ENCODE data around the gene PRKAR1A.
"Not testable (repeated sequence)": the region's sequence is repeated elsewhere in the genome, so short reads cannot be mapped to it uniquely, and the experiment has no call there.

Gene PRKAR1A

GRCh38 chr17:68491381-68492231 lies 20.6 kb upstream of the PRKAR1A start:
- WGBS, 2 experiments: 90 to 92% methylated on average over 12 of the region's 12 CpGs
- Histone ChIP-seq H3K27ac (ENCODE audit: insufficient read depth, low read depth, low read length, poor library complexity, severe bottlenecking) (no peak overlapping the region), H3K4me1 (ENCODE audit: control insufficient read depth, insufficient read depth, low read length) (no peaks in the 10 kb centered on the region)

DNA sequence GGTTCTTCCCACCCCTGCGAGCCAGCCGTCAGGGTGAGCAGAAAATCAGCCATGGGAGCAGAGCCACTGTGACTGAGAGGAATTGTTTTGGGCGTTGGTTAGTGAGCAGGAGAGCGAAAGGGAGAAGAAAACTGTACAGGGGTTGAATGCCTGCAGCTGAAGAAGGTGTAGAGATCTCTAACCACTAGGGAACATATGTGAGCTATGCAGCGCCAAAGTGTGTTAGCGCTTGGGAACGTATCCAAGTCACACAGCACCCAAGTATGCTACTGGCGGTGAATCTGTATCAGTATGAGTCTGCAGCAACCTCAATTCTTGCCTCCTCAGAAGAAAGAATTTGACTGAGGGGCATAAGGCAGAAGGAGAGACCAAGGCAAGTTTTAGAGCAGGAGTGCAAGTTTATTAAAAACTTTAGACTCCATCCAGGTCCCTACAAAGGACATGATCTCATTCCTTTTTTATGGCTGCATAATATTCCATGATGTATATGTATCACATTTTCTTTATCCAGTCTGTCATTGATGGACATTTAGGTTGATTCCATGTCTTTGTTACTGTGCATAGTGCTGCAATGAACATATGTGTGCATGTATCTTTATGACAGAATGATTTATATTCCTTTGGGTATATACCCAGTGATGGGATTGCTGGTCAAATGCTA lies 19.7 kb upstream of the PRKAR1A start:
- not testable (repeated sequence) for H3K4me1 ChIP-seq (ENCODE audit: control insufficient read depth, insufficient read depth, low read length); H3K36me3 ChIP-seq (ENCODE audit: control insufficient read depth, insufficient read depth, low read length); H3K9me3 ChIP-seq (ENCODE audit: control insufficient read depth, low read length); H3K27me3 ChIP-seq (ENCODE audit: control insufficient read depth, insufficient read depth, low read length, poor library complexity, severe bottlenecking); H3K27ac ChIP-seq (ENCODE audit: insufficient read depth, low read depth, low read length, poor library complexity, severe bottlenecking); H3K4me3 ChIP-seq (ENCODE audit: insufficient read depth, low read depth, low read length)
- WGBS, 2 experiments: 95% methylated on average over 8 of the region's 8 CpGs

More at GRCh38 chr17:68491381-68492231, 20.6 kb upstream of the PRKAR1A start:
- no peaks in the 10 kb centered on the region for H3K27me3 ChIP-seq (ENCODE audit: control insufficient read depth, insufficient read depth, low read length, poor library complexity, severe bottlenecking)
- no peaks in the 10 kb centered on the region for H3K36me3 ChIP-seq (ENCODE audit: control insufficient read depth, insufficient read depth, low read length)
- no peaks in the 10 kb centered on the region for H3K9me3 ChIP-seq (ENCODE audit: control insufficient read depth, low read length)
- H3K4me3 ChIP-seq (ENCODE audit: insufficient read depth, low read depth, low read length): no peak overlapping the region

DNA sequence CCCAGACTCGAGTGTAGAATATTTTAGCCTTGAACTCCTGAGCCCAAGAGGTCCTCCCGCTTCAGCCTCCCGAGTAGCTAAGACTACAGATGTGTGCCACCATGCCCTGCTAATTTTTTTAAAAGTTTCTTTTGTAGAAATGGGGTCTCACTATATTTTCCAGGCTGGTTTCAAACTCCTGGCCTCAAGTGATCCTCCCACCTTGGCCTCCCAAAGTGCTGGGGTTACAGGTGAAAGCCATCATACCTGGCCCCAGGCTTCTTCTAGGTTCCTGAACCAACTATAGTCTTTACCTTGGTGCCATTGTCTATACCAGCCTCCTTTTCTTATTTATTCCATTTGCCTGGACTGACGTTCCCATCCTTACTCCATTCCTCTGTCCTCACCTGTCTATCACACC lies 17.1 kb upstream of the PRKAR1A start:
- H3K4me1 ChIP-seq (ENCODE audit: control insufficient read depth, insufficient read depth, low read length): no peaks in the 10 kb centered on the region
- 88% methylated on average over 4 of the region's 4 CpGs for whole genome bisulfite sequencing, 2 experiments
- H3K4me3 ChIP-seq (ENCODE audit: insufficient read depth, low read depth, low read length): no peak overlapping the region

GRCh38 chr17:68497885-68498319 lies 14.3 kb upstream of the PRKAR1A start:
- no peak overlapping the region for H3K27ac ChIP-seq (ENCODE audit: insufficient read depth, low read depth, low read length, poor library complexity, severe bottlenecking)
- H3K27me3 ChIP-seq (ENCODE audit: control insufficient read depth, insufficient read depth, low read length, poor library complexity, severe bottlenecking): no peaks in the 10 kb centered on the region
- no peak overlapping the region for H3K4me3 ChIP-seq (ENCODE audit: insufficient read depth, low read depth, low read length)
- no peaks in the 10 kb centered on the region for H3K36me3 ChIP-seq (ENCODE audit: control insufficient read depth, insufficient read depth, low read length)
- H3K9me3 ChIP-seq (ENCODE audit: control insufficient read depth, low read length): no peaks in the 10 kb centered on the region
- no peaks in the 10 kb centered on the region for H3K4me1 ChIP-seq (ENCODE audit: control insufficient read depth, insufficient read depth, low read length)
- WGBS, 2 experiments: 65 to 74% methylated on average over 3 of the region's 3 CpGs

More for the DNA sequence above, 17.1 kb upstream of the PRKAR1A start:
- no peak overlapping the region for H3K27ac ChIP-seq (ENCODE audit: insufficient read depth, low read depth, low read length, poor library complexity, severe bottlenecking)
- H3K9me3 ChIP-seq (ENCODE audit: control insufficient read depth, low read length): no peaks in the 10 kb centered on the region
- H3K27me3 ChIP-seq (ENCODE audit: control insufficient read depth, insufficient read depth, low read length, poor library complexity, severe bottlenecking): no peaks in the 10 kb centered on the region
- no peaks in the 10 kb centered on the region for H3K36me3 ChIP-seq (ENCODE audit: control insufficient read depth, insufficient read depth, low read length)

GRCh38 chr17:68498479-68499326 lies 13.5 kb upstream of the PRKAR1A start:
- 95 to 96% methylated on average over 7 of the region's 7 CpGs for WGBS, 2 experiments
- Histone ChIP-seq H3K27me3 (ENCODE audit: control insufficient read depth, insufficient read depth, low read length, poor library complexity, severe bottlenecking) (no peaks in the 10 kb centered on the region), H3K4me3 (ENCODE audit: insufficient read depth, low read depth, low read length) (no peak overlapping the region), H3K9me3 (ENCODE audit: control insufficient read depth, low read length) (no peaks in the 10 kb centered on the region), H3K27ac (ENCODE audit: insufficient read depth, low read depth, low read length, poor library complexity, severe bottlenecking) (no peak overlapping the region), H3K4me1 (ENCODE audit: control insufficient read depth, insufficient read depth, low read length) (no peaks in the 10 kb centered on the region), H3K36me3 (ENCODE audit: control insufficient read depth, insufficient read depth, low read length) (no peaks in the 10 kb centered on the region)

DNA sequence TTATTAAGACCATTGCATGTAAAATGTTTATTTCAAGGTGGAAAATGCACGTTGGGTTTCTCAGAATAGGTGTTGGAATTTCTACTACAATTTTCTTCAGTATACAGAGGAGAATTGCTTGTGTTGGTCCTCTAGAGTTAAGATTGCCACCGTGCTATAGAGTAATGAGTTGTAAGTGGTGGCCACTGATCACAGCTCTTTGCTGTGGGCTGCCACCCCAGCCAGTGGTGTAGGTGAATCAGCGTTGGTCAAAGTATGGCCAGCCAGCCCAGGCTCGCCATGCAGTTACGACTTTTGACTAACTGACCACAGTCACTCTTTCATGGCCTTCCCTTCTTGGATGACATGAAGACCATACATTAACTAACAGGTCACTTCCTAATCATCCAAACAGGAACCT lies 12.6 kb upstream of the PRKAR1A start:
- Histone ChIP-seq H3K4me3 (ENCODE audit: insufficient read depth, low read depth, low read length) (no peak overlapping the region), H3K4me1 (ENCODE audit: control insufficient read depth, insufficient read depth, low read length) (no peaks in the 10 kb centered on the region), H3K9me3 (ENCODE audit: control insufficient read depth, low read length) (no peaks in the 10 kb centered on the region), H3K36me3 (ENCODE audit: control insufficient read depth, insufficient read depth, low read length) (no peaks in the 10 kb centered on the region), H3K27ac (ENCODE audit: insufficient read depth, low read depth, low read length, poor library complexity, severe bottlenecking) (no peak overlapping the region), H3K27me3 (ENCODE audit: control insufficient read depth, insufficient read depth, low read length, poor library complexity, severe bottlenecking) (no peaks in the 10 kb centered on the region)
- WGBS, 2 experiments: 89 to 95% methylated on average over 5 of the region's 5 CpGs

- no peaks in the 10 kb centered on the region for H3K36me3 ChIP-seq (ENCODE audit: control insufficient read depth, insufficient read depth, low read length)
- 85 to 88% methylated on average over 3 of the region's 3 CpGs for WGBS, 2 experiments
- no peak overlapping the region for H3K4me3 ChIP-seq (ENCODE audit: insufficient read depth, low read depth, low read length)
- H3K4me1 ChIP-seq (ENCODE audit: control insufficient read depth, insufficient read depth, low read length): no peaks in the 10 kb centered on the region
- no peaks in the 10 kb centered on the region for H3K9me3 ChIP-seq (ENCODE audit: control insufficient read depth, low read length)
- no peak overlapping the region for H3K27ac ChIP-seq (ENCODE audit: insufficient read depth, low read depth, low read length, poor library complexity, severe bottlenecking)
- H3K27me3 ChIP-seq (ENCODE audit: control insufficient read depth, insufficient read depth, low read length, poor library complexity, severe bottlenecking): no peaks in the 10 kb centered on the region
Observed at GRCh38 chr17:68501074-68501473, 11.2 kb upstream of the PRKAR1A start.

GRCh38 chr17:68505951-68506350 lies 6.3 kb upstream of the PRKAR1A start:
- no peaks in the 10 kb centered on the region for H3K36me3 ChIP-seq (ENCODE audit: control insufficient read depth, insufficient read depth, low read length)
- WGBS, 2 experiments: 94 to 96% methylated on average over 1 of the region's 1 CpG
- H3K4me1 ChIP-seq (ENCODE audit: control insufficient read depth, insufficient read depth, low read length): peaks cover 1% of the 10 kb centered on the region
- H3K9me3 ChIP-seq (ENCODE audit: control insufficient read depth, low read length): no peaks in the 10 kb centered on the region
- H3K27me3 ChIP-seq (ENCODE audit: control insufficient read depth, insufficient read depth, low read length, poor library complexity, severe bottlenecking): no peaks in the 10 kb centered on the region
- H3K4me3 ChIP-seq (ENCODE audit: insufficient read depth, low read depth, low read length): no peak overlapping the region
- H3K27ac ChIP-seq (ENCODE audit: insufficient read depth, low read depth, low read length, poor library complexity, severe bottlenecking): no peak overlapping the region

DNA sequence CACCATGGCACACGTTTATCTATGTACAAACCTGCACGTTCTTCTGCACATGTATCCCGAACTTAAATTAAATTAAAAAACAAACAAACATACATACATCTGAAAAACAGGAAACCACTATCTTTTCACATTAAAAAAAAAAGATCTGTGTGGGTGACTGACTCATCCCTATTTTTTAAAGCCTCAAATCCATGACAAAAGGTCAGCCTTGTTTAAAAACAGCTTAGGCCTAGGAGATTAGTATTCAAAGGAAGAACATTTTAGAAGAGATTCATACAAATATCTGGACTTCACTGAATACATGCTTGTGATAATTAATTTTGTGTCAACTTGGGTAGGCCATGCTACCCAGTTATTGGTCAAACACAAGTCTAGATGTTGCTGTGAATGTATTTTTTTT lies 4.7 kb upstream of the PRKAR1A start:
- Histone ChIP-seq H3K9me3 (ENCODE audit: control insufficient read depth, low read length) (no peaks in the 10 kb centered on the region), H3K27ac (ENCODE audit: insufficient read depth, low read depth, low read length, poor library complexity, severe bottlenecking) (no peak overlapping the region), H3K4me3 (ENCODE audit: insufficient read depth, low read depth, low read length) (no peak overlapping the region), H3K4me1 (ENCODE audit: control insufficient read depth, insufficient read depth, low read length) (peaks cover 5% of the 10 kb centered on the region), H3K27me3 (ENCODE audit: control insufficient read depth, insufficient read depth, low read length, poor library complexity, severe bottlenecking) (no peaks in the 10 kb centered on the region), H3K36me3 (ENCODE audit: control insufficient read depth, insufficient read depth, low read length) (no peaks in the 10 kb centered on the region)
- 82 to 87% methylated on average over 3 of the region's 3 CpGs for whole genome bisulfite sequencing, 2 experiments

All from ectodermal cell (in vitro differentiated cells).